Neuronal stem cell (in vitro differentiated cells): ENCODE measurements around the gene TMEM59L. TPM values are rescaled to one million over a fixed set of nuclear protein-coding genes. Genes with fewer than 3 reads are reported as not detected.

ENCODE experiments used
- DNase-seq: peaks from one replicate; pipeline ENCODE4 v3.0.0-alpha.2; 2013; ENCODE audit warnings: low spot score
- H2AFZ ChIP-seq: one replicate; pipeline ENCODE4 v1.6.1; 2013; ENCODE audit warnings: mild to moderate bottlenecking, low read length, inconsistent platforms
- H2AK5ac ChIP-seq: 2 replicates; pipeline ENCODE4 v1.6.1; 2013; ENCODE audit warnings: low read depth, mild to moderate bottlenecking, inconsistent platforms, low read length, moderate library complexity, mixed read lengths
- H2BK120ac ChIP-seq: 2 replicates; pipeline ENCODE4 v1.6.1; 2013; ENCODE audit warnings: low read depth, mild to moderate bottlenecking, inconsistent platforms, low read length, moderate library complexity, mixed read lengths
- H2BK12ac ChIP-seq: one replicate; pipeline ENCODE4 v1.6.1; 2013; ENCODE audit warnings: low read length, inconsistent platforms
- H2BK15ac ChIP-seq: 2 replicates; pipeline ENCODE4 v1.6.1; 2013; ENCODE audit warnings: mild to moderate bottlenecking, low read length, inconsistent platforms, mixed read lengths
- H2BK5ac ChIP-seq: one replicate; pipeline ENCODE4 v1.6.1; 2013; ENCODE audit warnings: inconsistent platforms, mild to moderate bottlenecking, low read length, moderate library complexity
- H3K14ac ChIP-seq: one replicate; pipeline ENCODE4 v1.6.1; 2013; ENCODE audit warnings: low read length, inconsistent platforms
- H3K18ac ChIP-seq: 2 replicates; pipeline ENCODE4 v1.6.1; 2013; ENCODE audit warnings: low read length, inconsistent platforms
- H3K23ac ChIP-seq: 2 replicates; pipeline ENCODE4 v1.6.1; 2013; ENCODE audit warnings: low read depth, mild to moderate bottlenecking, mixed read lengths, low read length, inconsistent platforms; ENCODE audit not compliant: poor library complexity
- H3K27ac ChIP-seq: replicated peaks from 3 replicates; pipeline ENCODE4 v1.5.1; 2013; ENCODE audit warnings: low read length, inconsistent platforms
- H3K27me3 ChIP-seq, 3 experiments: 2 replicates each; pipeline ENCODE4 v1.6.1; 2013; ENCODE audit warnings: low read length in 3 of 3, mild to moderate bottlenecking in 2 of 3, inconsistent platforms in 1 of 3, low read depth in 1 of 3, mixed read lengths in 1 of 3, moderate library complexity in 1 of 3; ENCODE audit not compliant: control insufficient read depth in 3 of 3, insufficient read depth in 3 of 3
- H3K36me3 ChIP-seq, 2 donors: replicated peaks in 1 of 2; 2 replicates each; pipeline ENCODE4 v1.6.1; 2013; ENCODE audit warnings: low read length in 2 of 2; ENCODE audit not compliant: control insufficient read depth in 2 of 2, insufficient read depth in 2 of 2
- H3K4ac ChIP-seq: 2 replicates; pipeline ENCODE4 v1.6.1; 2013; ENCODE audit warnings: inconsistent platforms, mild to moderate bottlenecking, low read length, moderate library complexity
- H3K4me1 ChIP-seq, 2 donors: 1 replicate in 1 of 2; 2 replicates in 1 of 2; pipeline ENCODE4 v1.6.1; 2013; ENCODE audit warnings: low read length in 2 of 2, low read depth in 1 of 2; ENCODE audit not compliant: control insufficient read depth in 2 of 2, insufficient read depth in 1 of 2
- H3K4me2 ChIP-seq: one replicate; pipeline ENCODE4 v1.6.1; 2013; ENCODE audit warnings: mild to moderate bottlenecking, low read length, inconsistent platforms; ENCODE audit not compliant: insufficient read depth, poor library complexity, severe bottlenecking
- H3K4me3 ChIP-seq, 2 donors: 2 replicates each; pipeline ENCODE4 v1.5.1; 2013; ENCODE audit warnings: low read length in 2 of 2, mild to moderate bottlenecking in 2 of 2, inconsistent platforms in 1 of 2, moderate library complexity in 1 of 2
- H3K79me1 ChIP-seq: one replicate; pipeline ENCODE4 v1.6.1; 2013; ENCODE audit warnings: low read depth, mild to moderate bottlenecking, inconsistent platforms, low read length, moderate library complexity
- H3K9ac ChIP-seq: one replicate; pipeline ENCODE4 v1.6.1; 2013; ENCODE audit warnings: mild to moderate bottlenecking, low read depth, low read length, inconsistent platforms; ENCODE audit not compliant: poor library complexity
- H3K9me3 ChIP-seq, 2 donors: replicated peaks in 1 of 2; 2 replicates each; pipeline versions ENCODE3 to v1.6.1; 2013; ENCODE audit warnings: low read length in 2 of 2, mild to moderate bottlenecking in 2 of 2, inconsistent platforms in 1 of 2, low read depth in 1 of 2, mixed read lengths in 1 of 2, moderate library complexity in 1 of 2; ENCODE audit not compliant: control insufficient read depth in 2 of 2, insufficient read depth in 1 of 2
- H4K8ac ChIP-seq: one replicate; pipeline ENCODE4 v1.6.1; 2013; ENCODE audit warnings: low read depth, mild to moderate bottlenecking, inconsistent platforms, low read length, moderate library complexity
- H4K91ac ChIP-seq: one replicate; pipeline ENCODE4 v1.6.1; 2013; ENCODE audit warnings: low read length, low read depth, mild to moderate bottlenecking, inconsistent platforms; ENCODE audit not compliant: poor library complexity
- WGBS, 2 donors: extraction: QIAGEN DNeasy Blood & Tissue Kit; methylation state at CpG; one replicate each; pipeline ENCODE4 v1.1.7; 2013; ENCODE audit warnings: missing lambda C conversion rate in 2 of 2, mixed read lengths in 1 of 2; ENCODE audit not compliant: insufficient read length in 2 of 2, insufficient replicate concordance in 1 of 2; ENCODE audit errors: extremely low coverage in 2 of 2; 5-methylcytosine and 5-hydroxymethylcytosine counted together
- polyA plus RNA-seq, 2 experiments: library from polyadenylated mRNA; stranded (reverse); fragments of 200-250 nt; gene quantifications; one replicate each; pipeline ENCODE4 v1.2.3, GENCODE V29; 2013

The TMEM59L gene
- polyA plus RNA-seq (2013, experiment 1 of 2), result 7.1 TPM
- polyA plus RNA-seq (2013, experiment 2 of 2), result 6.4 TPM

GRCh38 chr19:18612772-18613588 is at the start of gene TMEM59L:
TSS of gene TMEM59L (plus strand) at chr19:18612870. CDS start at chr19:18612959, 89 bp downstream.
- H3K18ac ChIP-seq, result peak within 1 kb of the TSS; percentile 97
- H3K27me3 ChIP-seq, result peaks cover 49 to 72% (median 67%) of the 10 kb centered on the region in 3 experiments
- no peaks in the 10 kb centered on the region for H3K36me3 ChIP-seq
- peak within 1 kb of the TSS; percentile 99 for H2AFZ ChIP-seq
- H2BK120ac ChIP-seq, result peak within 1 kb of the TSS; percentile 24
- no peak for DNase-seq
- H3K27ac ChIP-seq, result no peak within 1 kb of the TSS
- peak within 1 kb of the TSS; percentile 99 for H2BK15ac ChIP-seq
- H4K8ac ChIP-seq, result peak within 1 kb of the TSS; percentile 77
- peak within 1 kb of the TSS; percentile 98 for H2AK5ac ChIP-seq
- peaks cover 21 to 33% of the 10 kb centered on the region in 2 donors for H3K4me1 ChIP-seq
- H3K4me3 ChIP-seq, result peak within 1 kb of the TSS; percentile 48 to 85
- H3K79me1 ChIP-seq, result no peaks in the 10 kb centered on the region
- H2BK12ac ChIP-seq, result peak within 1 kb of the TSS; percentile 41
- peak within 1 kb of the TSS; percentile 73 for H3K23ac ChIP-seq
- no peak within 1 kb of the TSS for H3K4ac ChIP-seq
- no peak within 1 kb of the TSS for H4K91ac ChIP-seq
- H3K9ac ChIP-seq, result peak within 1 kb of the TSS; percentile 86
- H3K4me2 ChIP-seq, result peak within 1 kb of the TSS; percentile 96
- peaks cover 0 to 10% of the 10 kb centered on the region in 2 donors for H3K9me3 ChIP-seq
- peak within 1 kb of the TSS; percentile 66 for H3K14ac ChIP-seq
- WGBS, 2 donors, result no CpG with 5 or more reads among the region's 70 CpGs
- peak within 1 kb of the TSS; percentile 62 for H2BK5ac ChIP-seq

- no CpG with 5 or more reads among the region's 8 CpGs for WGBS, 2 donors
- no peak overlapping the region for H2BK12ac ChIP-seq
- no peak overlapping the region for H4K91ac ChIP-seq
- peaks cover 0 to 3% of the 10 kb centered on the region in 2 donors for H3K9me3 ChIP-seq
- H2AFZ ChIP-seq, result no peak overlapping the region
- no peak overlapping the region for H2AK5ac ChIP-seq
- peak overlapping the region; percentile 55 for H3K23ac ChIP-seq
- H2BK120ac ChIP-seq, result no peak overlapping the region
- H3K4me2 ChIP-seq, result no peak overlapping the region
- no peak overlapping the region for H4K8ac ChIP-seq
- no peak overlapping the region for H3K4ac ChIP-seq
- H3K14ac ChIP-seq, result no peak overlapping the region
- no peak for DNase-seq
- H2BK15ac ChIP-seq, result no peak overlapping the region
- H3K4me3 ChIP-seq, result no peak overlapping the region
- H3K4me1 ChIP-seq, result peaks cover 0 to 3% of the 10 kb centered on the region in 2 donors
- H3K36me3 ChIP-seq, result peaks cover 36 to 77% of the 10 kb centered on the region in 2 donors
- peaks cover 3% of the 10 kb centered on the region for H3K79me1 ChIP-seq
- H3K27me3 ChIP-seq, result no peaks in the 10 kb centered on the region
- H2BK5ac ChIP-seq, result no peak overlapping the region
- H3K18ac ChIP-seq, result no peak overlapping the region
- H3K9ac ChIP-seq, result peak overlapping the region; percentile 44
- no peak overlapping the region for H3K27ac ChIP-seq
These were observed 45.7 kb upstream of the TMEM59L start for GRCh38 chr19:18566953-18567352.

GRCh38 chr19:18568367-18568766 is 44.3 kb upstream of the TMEM59L start:
- Histone ChIP-seq H4K91ac (no peak overlapping the region), H3K4me3 (no peak overlapping the region), H3K9ac (peak overlapping the region; percentile 44), H3K4me2 (no peak overlapping the region), H3K27ac (no peak overlapping the region), H3K23ac (peak overlapping the region; percentile 89), H2AFZ (no peak overlapping the region), H3K4ac (no peak overlapping the region), H3K36me3 (peaks cover 42 to 71% of the 10 kb centered on the region in 2 donors), H4K8ac (no peak overlapping the region), H2BK5ac (peak overlapping the region; percentile 39), H2BK12ac (no peak overlapping the region), H3K14ac (no peak overlapping the region), H3K79me1 (peaks cover 11% of the 10 kb centered on the region), H2BK15ac (no peak overlapping the region), H3K27me3 (no peaks in the 10 kb centered on the region), H2BK120ac (no peak overlapping the region), H2AK5ac (no peak overlapping the region), H3K4me1 (peaks cover 10 to 13% of the 10 kb centered on the region in 2 donors), H3K9me3 (peaks cover 0 to 3% of the 10 kb centered on the region in 2 donors), H3K18ac (no peak overlapping the region)
- no CpG with 5 or more reads among the region's 15 CpGs for WGBS, 2 donors
- no peak for DNase-seq
